Left lung (tissue), 14 donors: ENCODE results near the gene SNAI3. TPM values are rescaled to one million over a fixed set of nuclear protein-coding genes. Genes with fewer than 3 reads are reported as not detected.

ENCODE experiments used
- ATAC-seq: fragments of 200-7000 bp; cut with Tn5 transposase; one replicate; pipeline ENCODE4 v1.9.1; 2020; ENCODE audit warnings: moderate library complexity
- DNase-seq, 4 donors: peaks; one replicate each; pipeline ENCODE4 v3.0.0-alpha.2; 2013 to 2020
- H3K27ac ChIP-seq, 2 donors: fragments of 200-600 bp; sonication (generic) in 1 of 2; one replicate each; pipeline versions ENCODE4 v1.5.0 to v1.8.0; 2020 to 2021
- H3K27me3 ChIP-seq, 2 donors: fragments of 200-600 bp; sonication (generic) in 1 of 2; one replicate each; pipeline versions ENCODE4 v1.5.0 to v1.8.0; 2020 to 2021
- H3K36me3 ChIP-seq, 2 donors: fragments of 200-600 bp; sonication (generic) in 1 of 2; one replicate each; pipeline versions ENCODE4 v1.5.0 to v1.8.0; 2020 to 2021
- H3K4me1 ChIP-seq, 2 donors: fragments of 200-600 bp; one replicate each; pipeline ENCODE4 v1.8.0; 2021
- H3K4me3 ChIP-seq, 2 donors: fragments of 200-600 bp; sonication (generic) in 1 of 2; one replicate each; pipeline versions ENCODE4 v1.5.0 to v1.8.0; 2020 to 2021; ENCODE audit warnings: mild to moderate bottlenecking in 1 of 2
- H3K9me3 ChIP-seq, 2 donors: fragments of 200-600 bp; sonication (generic) in 1 of 2; one replicate each; pipeline versions ENCODE4 v1.5.0 to v1.8.0; 2020 to 2021
- intact Hi-C, 2 donors: fragments of 100-400 bp; cut with DNase I; formaldehyde crosslinking; loops; one replicate each; pipeline versions ENCODE4 v1.11.2 to v1.14.2; 2022
- long read RNA-seq, 12 donors: library from polyadenylated mRNA in 2 of 12; unstranded in 2 of 12; transcript quantifications; one replicate each; pipeline ENCODE4 v2.0.0 and lab custom pipeline, GENCODE V29; 2019 to 2026
- polyA plus RNA-seq, 6 donors: library from polyadenylated mRNA; unstranded; fragments of 120-200 nt; gene quantifications; one replicate each; pipeline ENCODE4 v1.2.1, GENCODE V29; 2013; ENCODE audit not compliant: insufficient read length in 6 of 6
- total RNA-seq, 2 donors: library from RNA; stranded (reverse); fragmentation: NEBNext Ultra II Directional; extraction: Animal tissue kit (Norgen Biotek cat#: 25700); gene quantifications; one replicate each; pipeline ENCODE4 v1.2.1, GENCODE V29; 2021
- TF ChIP-seq, protein P1 (sequence below), 2 donors: fragments of 200-600 bp; sonication (generic) in 1 of 2; IDR thresholded peaks; one replicate each; pipeline versions ENCODE4 v1.5.0 to v1.8.0; 2021; ENCODE audit warnings: antibody characterized with exemption in 2 of 2
- donor health status: DM: no; HTN: yes; CAD: no.
- donor health status: DM: no; HTN: no; CAD: no.

SNAI3 gene
- total RNA-seq (1 to 10 TPM; 1.9 to 2.3 TPM), polyA plus RNA-seq (1 to 10 TPM in 4 of 6 donors, under 1 TPM in 2; 0.86 to 1.9 (median 1.7) TPM)
- long read RNA-seq, donor 1 = 0 reads
- long read RNA-seq, donor 2 = 0 reads
- long read RNA-seq, donor 3 = 0 reads
- long read RNA-seq, donor 4, partial matches to known transcripts = 1 of 3 reads
- long read RNA-seq, donor 4, other reads (novel, unspliced or antisense) = 0 of 3 reads
- long read RNA-seq, donor 5, partial matches to known transcripts = 0 of 1 reads
- long read RNA-seq, donor 5, other reads (novel, unspliced or antisense) = 0 of 1 reads
- long read RNA-seq, donor 6 = 0 reads
- long read RNA-seq, donor 7 = 0 reads
- long read RNA-seq, donor 8 = 0 reads
- long read RNA-seq, donor 9 = 0 reads
- long read RNA-seq, donor 10, partial matches to known transcripts = 2 of 5 reads
- long read RNA-seq, donor 10, other reads (novel, unspliced or antisense) = 1 of 5 reads
- long read RNA-seq, donor 11 = 0 reads
- long read RNA-seq, donor 12 = 0 reads

DNA sequence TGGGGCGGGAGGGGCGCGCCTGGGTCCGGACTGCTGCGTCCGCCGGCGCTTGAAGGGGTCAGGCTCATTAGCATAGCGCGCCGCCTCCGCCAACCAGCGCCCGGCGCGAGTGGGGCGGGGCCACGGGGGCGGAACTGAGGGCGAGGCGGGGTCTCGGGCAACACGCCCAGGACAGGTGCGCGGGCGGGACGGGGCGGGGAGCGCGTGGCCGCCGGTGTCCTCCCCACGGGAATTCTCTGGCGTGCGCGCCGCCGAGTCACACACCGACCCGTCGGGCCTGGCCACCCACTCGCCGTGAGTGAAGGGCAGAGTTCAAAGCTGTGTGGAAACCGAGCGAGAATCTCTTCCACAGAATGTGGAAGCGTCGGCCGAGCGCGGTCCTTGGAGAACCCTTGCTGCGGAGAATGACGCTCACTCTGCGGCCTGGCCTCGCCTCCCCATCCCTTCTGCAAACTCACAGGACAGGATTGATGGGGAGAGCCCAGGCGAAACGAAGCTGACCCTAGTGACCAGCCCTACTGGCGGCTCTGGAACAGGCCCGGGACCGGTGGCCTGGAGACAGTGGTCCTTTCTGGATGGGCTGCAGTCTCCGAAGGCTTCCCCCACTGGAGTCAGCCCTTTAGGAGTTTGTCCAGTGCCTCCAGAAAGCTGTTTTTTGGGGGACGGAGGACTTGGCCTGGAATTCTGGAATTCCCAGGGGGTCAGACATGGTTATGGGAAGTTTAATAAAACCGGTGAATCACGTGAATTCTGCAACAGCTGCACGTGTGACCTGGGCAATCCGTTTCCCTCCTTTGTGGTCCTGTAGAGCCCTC lies at the start of gene SNAI3:
SNAI3 (minus strand) TSS at position 69 of the 815 bp plus-strand sequence. CDS start 101 bp downstream, outside the sequence.
- Histone ChIP-seq H3K4me3 (peak within 1 kb of the TSS; percentile 38 to 72), H3K27ac (peak within 1 kb of the TSS in 1 of 2 donors; percentile 61), H3K36me3 (no peaks in the 10 kb centered on the region), H3K9me3 (no peaks in the 10 kb centered on the region), H3K27me3 (peaks cover 0 to 93% of the 10 kb centered on the region in 2 donors), H3K4me1 (peaks cover 14 to 51% of the 10 kb centered on the region in 2 donors)
- peak; percentile 93 for ATAC-seq
- DNase-seq = peak; percentile 41 to 97 (median 82)
- TF ChIP-seq, protein P1, sequence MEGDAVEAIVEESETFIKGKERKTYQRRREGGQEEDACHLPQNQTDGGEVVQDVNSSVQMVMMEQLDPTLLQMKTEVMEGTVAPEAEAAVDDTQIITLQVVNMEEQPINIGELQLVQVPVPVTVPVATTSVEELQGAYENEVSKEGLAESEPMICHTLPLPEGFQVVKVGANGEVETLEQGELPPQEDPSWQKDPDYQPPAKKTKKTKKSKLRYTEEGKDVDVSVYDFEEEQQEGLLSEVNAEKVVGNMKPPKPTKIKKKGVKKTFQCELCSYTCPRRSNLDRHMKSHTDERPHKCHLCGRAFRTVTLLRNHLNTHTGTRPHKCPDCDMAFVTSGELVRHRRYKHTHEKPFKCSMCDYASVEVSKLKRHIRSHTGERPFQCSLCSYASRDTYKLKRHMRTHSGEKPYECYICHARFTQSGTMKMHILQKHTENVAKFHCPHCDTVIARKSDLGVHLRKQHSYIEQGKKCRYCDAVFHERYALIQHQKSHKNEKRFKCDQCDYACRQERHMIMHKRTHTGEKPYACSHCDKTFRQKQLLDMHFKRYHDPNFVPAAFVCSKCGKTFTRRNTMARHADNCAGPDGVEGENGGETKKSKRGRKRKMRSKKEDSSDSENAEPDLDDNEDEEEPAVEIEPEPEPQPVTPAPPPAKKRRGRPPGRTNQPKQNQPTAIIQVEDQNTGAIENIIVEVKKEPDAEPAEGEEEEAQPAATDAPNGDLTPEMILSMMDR (IDR thresholded peaks at IDR 0.05) = no peak
- intact Hi-C loops = no loop called here

DNA sequence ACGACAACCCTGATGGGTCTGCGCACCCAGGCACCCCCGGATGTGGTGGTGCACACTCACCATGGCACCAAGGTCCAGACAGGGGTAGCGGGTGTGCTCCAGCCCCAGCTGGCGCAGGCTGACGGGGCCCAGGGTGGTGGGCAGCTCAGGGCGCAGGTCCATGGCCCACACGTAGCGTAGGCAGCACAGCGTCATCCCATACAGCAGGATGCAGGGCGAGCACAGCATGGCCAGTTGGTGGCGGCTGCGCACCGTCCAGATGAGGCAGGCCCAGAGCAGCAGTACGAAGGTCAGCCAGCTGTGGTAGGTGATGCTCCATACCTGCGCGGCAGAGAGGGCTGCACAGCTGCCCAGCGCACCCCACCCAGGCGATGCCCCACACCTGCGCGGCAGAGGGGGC lies 49.8 kb upstream of the SNAI3 start:
- Histone ChIP-seq H3K36me3 (peaks cover 0 to 91% of the 10 kb centered on the region in 2 donors), H3K27ac (no peak overlapping the region), H3K27me3 (no peaks in the 10 kb centered on the region), H3K4me3 (no peak overlapping the region), H3K9me3 (no peaks in the 10 kb centered on the region), H3K4me1 (peaks cover 0 to 6% of the 10 kb centered on the region in 2 donors)
- TF ChIP-seq, protein P1 (IDR thresholded peaks at IDR 0.05) = no peak
- ATAC-seq (no peak), DNase-seq (no peak)
- intact Hi-C loops = loop anchor here (5.0 kb wide), 1 partner anchor 51 kb away; the partner anchor contains the start of gene PIEZO1 (in 2 of the 2)

DNA sequence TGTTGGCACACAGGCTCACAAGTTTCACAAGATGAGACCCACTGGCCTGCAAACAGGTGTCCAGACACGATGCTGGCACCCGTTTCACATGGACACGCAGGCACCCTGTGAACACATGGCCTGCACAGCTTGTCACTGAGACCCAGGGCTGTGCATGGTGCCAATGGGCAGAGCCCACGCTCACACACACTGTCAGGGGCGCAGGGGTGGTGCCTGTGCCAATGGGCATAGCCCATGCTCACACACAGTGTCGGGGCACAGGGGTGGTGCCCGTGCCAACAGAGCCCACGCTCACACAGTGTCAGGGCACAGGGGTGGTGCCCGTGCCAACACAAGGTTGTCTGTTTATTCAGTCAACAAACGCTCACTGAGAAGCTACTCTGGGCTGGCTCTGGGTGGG lies 49.3 kb upstream of the SNAI3 start:
- Histone ChIP-seq H3K27ac (no peak overlapping the region), H3K9me3 (no peaks in the 10 kb centered on the region), H3K4me1 (peaks cover 0 to 6% of the 10 kb centered on the region in 2 donors), H3K36me3 (peaks cover 0 to 91% of the 10 kb centered on the region in 2 donors), H3K27me3 (no peaks in the 10 kb centered on the region), H3K4me3 (no peak overlapping the region)
- TF ChIP-seq, protein P1 (IDR thresholded peaks at IDR 0.05) = no peak
- ATAC-seq = no peak
- intact Hi-C loops = loop anchor here (5.0 kb wide), 1 partner anchor 52 kb away; the partner anchor contains the start of gene PIEZO1 (in 2 of the 2)
- no peak for DNase-seq

DNA sequence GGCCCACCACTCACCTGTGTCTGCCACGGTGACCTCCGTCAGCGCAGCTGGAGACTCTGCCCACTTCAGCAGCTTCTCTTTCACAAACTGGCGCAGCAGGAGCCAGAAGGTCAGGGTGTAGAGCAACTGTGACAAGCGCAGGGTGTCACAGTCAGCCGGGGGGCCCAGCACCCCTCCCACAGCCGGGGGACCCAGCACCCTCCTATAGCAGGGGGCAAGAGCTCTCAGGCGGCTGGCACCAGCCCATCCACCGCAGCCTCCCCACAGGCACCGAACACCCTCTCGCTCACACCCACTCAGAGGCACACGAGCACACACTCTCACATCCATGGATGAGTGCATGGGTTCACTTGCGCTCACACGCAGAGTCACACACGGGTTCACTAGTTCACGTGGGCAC lies 48.8 kb upstream of the SNAI3 start:
- intact Hi-C loops = loop anchor here (5.0 kb wide), 1 partner anchor 52 kb away; the partner anchor contains the start of gene PIEZO1 (in 2 of the 2)
- no peaks in the 10 kb centered on the region for H3K9me3 ChIP-seq

More for the DNA sequence above, 48.8 kb upstream of the SNAI3 start:
- Histone ChIP-seq H3K4me1 (peaks cover 0 to 6% of the 10 kb centered on the region in 2 donors), H3K4me3 (no peak overlapping the region), H3K36me3 (peaks cover 0 to 91% of the 10 kb centered on the region in 2 donors), H3K27ac (no peak overlapping the region), H3K27me3 (no peaks in the 10 kb centered on the region)
- DNase-seq (no peak), ATAC-seq (no peak)
- TF ChIP-seq, protein P1 (IDR thresholded peaks at IDR 0.05) = no peak
